Measurements from ENCODE around the gene AHCTF1.

- TF ChIP-seq POLR2AphosphoS5 (IDR thresholded peaks at IDR 0.05; ENCODE audit: low read depth, low read length) (no peak), POLR2A (IDR thresholded peaks at IDR 0.05; ENCODE audit: low read depth, low read length) (no peak)
Observed at GRCh38 chr1:246951413-246951812, 19.7 kb upstream of the AHCTF1 start.

Data from GM12891 (cell line).